ENCODE measurements around the gene LRTM1.

LRTM1 gene

DNA sequence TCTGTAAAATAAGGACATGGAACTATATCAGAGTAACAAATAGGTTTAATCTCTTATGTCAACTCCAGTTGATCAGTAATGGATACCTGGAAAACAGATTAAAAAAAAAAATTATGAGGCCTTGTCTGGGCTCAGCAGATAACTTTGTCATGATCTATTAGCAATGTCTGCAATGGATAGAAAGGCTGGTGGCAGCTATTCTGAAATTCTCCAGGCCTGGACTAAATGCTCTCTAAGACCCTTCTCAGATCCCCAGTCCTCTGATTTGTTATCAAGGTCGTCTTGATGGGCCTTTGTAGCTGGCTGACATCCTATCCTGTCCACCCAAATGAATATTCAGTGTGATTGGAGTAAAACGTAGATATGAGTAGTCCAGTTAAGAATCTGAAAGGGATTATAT, 13.7 kb downstream of the LRTM1 start:
- Mint-ChIP-seq H3K27ac (no peak overlapping the region), H3K27me3 (ENCODE audit: low read depth) (no peaks in the 10 kb centered on the region), H3K36me3 (ENCODE audit: low read depth) (peaks cover 5% of the 10 kb centered on the region), H3K9me3 (peaks cover 10% of the 10 kb centered on the region), H3K4me1 (peaks cover 14% of the 10 kb centered on the region), H3K4me3 (no peak overlapping the region)
- TF ChIP-seq, protein P1, sequence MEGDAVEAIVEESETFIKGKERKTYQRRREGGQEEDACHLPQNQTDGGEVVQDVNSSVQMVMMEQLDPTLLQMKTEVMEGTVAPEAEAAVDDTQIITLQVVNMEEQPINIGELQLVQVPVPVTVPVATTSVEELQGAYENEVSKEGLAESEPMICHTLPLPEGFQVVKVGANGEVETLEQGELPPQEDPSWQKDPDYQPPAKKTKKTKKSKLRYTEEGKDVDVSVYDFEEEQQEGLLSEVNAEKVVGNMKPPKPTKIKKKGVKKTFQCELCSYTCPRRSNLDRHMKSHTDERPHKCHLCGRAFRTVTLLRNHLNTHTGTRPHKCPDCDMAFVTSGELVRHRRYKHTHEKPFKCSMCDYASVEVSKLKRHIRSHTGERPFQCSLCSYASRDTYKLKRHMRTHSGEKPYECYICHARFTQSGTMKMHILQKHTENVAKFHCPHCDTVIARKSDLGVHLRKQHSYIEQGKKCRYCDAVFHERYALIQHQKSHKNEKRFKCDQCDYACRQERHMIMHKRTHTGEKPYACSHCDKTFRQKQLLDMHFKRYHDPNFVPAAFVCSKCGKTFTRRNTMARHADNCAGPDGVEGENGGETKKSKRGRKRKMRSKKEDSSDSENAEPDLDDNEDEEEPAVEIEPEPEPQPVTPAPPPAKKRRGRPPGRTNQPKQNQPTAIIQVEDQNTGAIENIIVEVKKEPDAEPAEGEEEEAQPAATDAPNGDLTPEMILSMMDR (IDR thresholded peaks at IDR 0.05; ENCODE audit: unreplicated experiment in 3 of 3): no peak

DNA sequence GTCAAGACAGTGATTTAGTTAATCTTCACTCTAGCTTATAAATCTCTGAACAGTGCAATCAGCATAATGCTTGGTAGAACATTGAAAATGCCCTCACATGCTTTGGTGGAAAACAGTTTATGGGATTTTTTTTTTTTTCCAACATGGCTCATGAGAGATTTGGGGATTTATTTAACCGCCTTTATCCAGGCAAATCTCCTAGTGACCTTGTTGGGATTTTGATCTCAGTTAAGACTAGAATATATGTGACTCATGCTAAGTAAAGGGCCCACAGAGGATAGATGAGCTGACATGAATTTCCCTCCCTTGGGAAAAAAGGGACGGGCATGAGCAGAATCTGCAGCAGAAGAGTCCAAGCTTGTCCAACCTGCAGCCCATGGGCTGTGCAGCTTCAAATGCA, 18.7 kb downstream of the LRTM1 start:
- TF ChIP-seq, protein P1 (IDR thresholded peaks at IDR 0.05; ENCODE audit: unreplicated experiment in 3 of 3): no peak
- Mint-ChIP-seq H3K4me3 (no peak overlapping the region), H3K4me1 (peaks cover 34% of the 10 kb centered on the region), H3K36me3 (ENCODE audit: low read depth) (peaks cover 5% of the 10 kb centered on the region), H3K9me3 (peaks cover 10% of the 10 kb centered on the region), H3K27me3 (ENCODE audit: low read depth) (peaks cover 4% of the 10 kb centered on the region), H3K27ac (no peak overlapping the region)

DNA sequence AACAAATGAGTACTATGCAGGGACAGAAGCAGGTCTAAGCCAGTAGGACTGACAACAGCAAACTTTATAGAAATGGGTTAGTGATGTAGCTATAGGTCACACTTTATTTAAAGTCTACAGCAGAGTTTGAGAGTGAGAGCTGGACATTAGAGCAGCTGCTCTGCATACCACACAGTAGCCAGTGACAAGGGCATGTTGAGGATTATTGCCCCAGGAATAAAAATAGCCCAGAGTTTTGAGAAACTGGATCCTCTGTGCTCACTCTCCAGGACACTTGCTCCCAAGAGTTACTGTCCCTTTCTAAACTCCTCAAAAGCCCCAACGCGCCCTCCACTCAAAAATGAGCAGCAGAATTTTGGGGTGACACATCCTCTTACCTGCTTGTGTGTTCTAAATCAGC, 21.1 kb downstream of the LRTM1 start:
- no peaks in the 10 kb centered on the region for H3K36me3 Mint-ChIP-seq (ENCODE audit: low read depth)
- H3K4me1 Mint-ChIP-seq: peaks cover 43% of the 10 kb centered on the region
- TF ChIP-seq, protein P1 (IDR thresholded peaks at IDR 0.05; ENCODE audit: unreplicated experiment in 3 of 3): no peak
- no peak overlapping the region for H3K27ac Mint-ChIP-seq
- peaks cover 4% of the 10 kb centered on the region for H3K27me3 Mint-ChIP-seq (ENCODE audit: low read depth)
- peaks cover 4% of the 10 kb centered on the region for H3K9me3 Mint-ChIP-seq
- no peak overlapping the region for H3K4me3 Mint-ChIP-seq

DNA sequence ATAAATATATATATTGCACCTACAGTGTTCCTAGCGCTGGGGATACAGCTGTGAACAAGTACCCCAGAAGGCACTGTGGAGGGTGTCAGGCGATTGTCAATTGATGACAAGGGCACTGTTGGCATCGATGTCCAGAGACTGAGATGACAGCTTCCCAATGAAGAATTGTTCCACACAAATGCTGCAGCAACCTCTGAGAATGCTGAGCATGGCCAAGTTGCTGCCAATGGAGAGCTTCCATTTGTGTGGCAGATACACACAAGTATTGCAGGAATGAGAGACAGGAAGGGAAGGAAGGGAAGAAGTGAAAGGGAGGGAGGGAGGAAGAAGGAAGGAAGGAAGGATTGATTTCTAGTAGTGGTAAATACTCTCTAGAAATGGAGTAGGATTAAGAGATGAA, 21.9 kb downstream of the LRTM1 start:
- Mint-ChIP-seq H3K36me3 (ENCODE audit: low read depth) (no peaks in the 10 kb centered on the region), H3K4me1 (peaks cover 50% of the 10 kb centered on the region), H3K4me3 (no peak overlapping the region), H3K27ac (no peak overlapping the region), H3K27me3 (ENCODE audit: low read depth) (peaks cover 8% of the 10 kb centered on the region), H3K9me3 (no peaks in the 10 kb centered on the region)
- TF ChIP-seq, protein P1 (IDR thresholded peaks at IDR 0.05; ENCODE audit: unreplicated experiment in 3 of 3): no peak

DNA sequence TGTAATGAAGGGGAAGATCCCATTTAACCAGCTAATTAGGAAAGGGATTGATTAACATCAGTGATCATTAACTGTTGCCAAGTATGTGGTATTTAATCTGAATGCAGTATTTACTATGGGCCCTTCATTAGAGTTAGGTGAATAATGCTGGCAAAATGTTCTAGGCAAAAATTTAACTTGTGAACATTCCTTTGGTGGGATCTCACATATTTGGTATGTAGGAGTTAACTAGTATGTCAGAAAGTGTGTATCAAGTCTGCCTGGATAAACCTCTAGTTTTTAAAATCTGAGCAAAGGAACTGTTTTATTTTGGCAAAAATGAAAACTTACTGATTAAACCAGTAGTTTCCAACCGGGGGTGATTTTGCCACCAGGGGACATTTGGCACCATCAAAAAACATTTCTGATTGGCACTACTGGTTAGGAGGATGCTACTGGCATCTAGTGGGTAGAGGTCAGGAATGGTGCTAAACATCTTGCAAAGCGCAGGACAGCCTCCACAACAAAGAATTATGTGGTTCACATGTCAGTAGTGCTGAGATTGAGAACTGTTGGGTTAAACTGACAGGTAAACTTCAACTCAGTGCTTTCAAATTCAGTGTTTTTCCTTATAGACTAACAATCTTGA, 22.5 kb downstream of the LRTM1 start:
- Mint-ChIP-seq H3K27ac (no peak overlapping the region), H3K27me3 (ENCODE audit: low read depth) (peaks cover 9% of the 10 kb centered on the region), H3K4me3 (no peak overlapping the region), H3K4me1 (peaks cover 56% of the 10 kb centered on the region), H3K36me3 (ENCODE audit: low read depth) (no peaks in the 10 kb centered on the region), H3K9me3 (no peaks in the 10 kb centered on the region)
- TF ChIP-seq, protein P1 (IDR thresholded peaks at IDR 0.05; ENCODE audit: unreplicated experiment in 3 of 3): no peak
